C4-2B (cell line): ENCODE data around the gene ZNF346.
"Not testable (repeated sequence)": the region's sequence is repeated elsewhere in the genome, so short reads cannot be mapped to it uniquely, and the experiment has no call there.

Experiments used
- H3K27ac ChIP-seq: fragments of 450-650 bp; 2 replicates; pipeline ENCODE4 v1.5.1; 2017
- ZFX ChIP-seq: fragments of 450-650 bp; IDR thresholded peaks from 2 replicates; pipeline ENCODE4 v1.6.1; 2017
- TF ChIP-seq, protein P1 (sequence below): fragments of 450-650 bp; conservative IDR thresholded peaks from 2 replicates; pipeline ENCODE4 v1.5.1; 2017; ENCODE audit warnings: mild to moderate bottlenecking

The ZNF346 gene

DNA sequence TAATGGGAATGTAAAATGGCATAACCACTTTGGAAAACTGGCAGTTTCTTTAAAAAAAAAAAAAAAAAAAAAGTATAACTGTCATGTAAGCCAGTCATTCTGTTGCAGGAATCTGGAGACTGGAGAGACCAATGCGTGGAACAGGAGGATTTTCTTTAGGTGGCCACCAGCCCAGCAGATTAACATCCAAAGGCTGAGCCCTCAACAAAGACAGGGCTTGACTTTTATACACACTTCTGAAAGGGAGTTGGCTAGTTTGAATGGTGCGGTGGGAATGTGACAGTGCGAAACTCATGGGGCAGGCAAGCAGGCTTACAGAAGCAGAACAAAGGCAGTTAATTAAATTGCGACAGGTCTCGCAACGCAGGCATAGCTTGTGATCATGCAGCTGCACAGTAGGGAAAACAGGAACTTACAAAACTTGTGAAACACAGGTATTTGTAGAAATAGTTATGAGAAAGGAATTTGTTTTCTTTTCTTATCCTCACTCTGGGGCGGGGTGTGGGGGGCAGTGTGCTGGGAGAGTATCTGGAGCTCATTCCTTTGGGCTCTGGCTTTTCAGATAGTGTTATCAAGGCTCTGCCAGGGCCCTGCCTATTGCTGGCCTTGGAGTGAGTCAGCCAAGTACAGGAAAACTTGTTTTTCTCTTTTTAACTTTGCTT is 27.9 kb upstream of the ZNF346 start:
- no peak for TF ChIP-seq ZFX
- TF ChIP-seq, protein P1, sequence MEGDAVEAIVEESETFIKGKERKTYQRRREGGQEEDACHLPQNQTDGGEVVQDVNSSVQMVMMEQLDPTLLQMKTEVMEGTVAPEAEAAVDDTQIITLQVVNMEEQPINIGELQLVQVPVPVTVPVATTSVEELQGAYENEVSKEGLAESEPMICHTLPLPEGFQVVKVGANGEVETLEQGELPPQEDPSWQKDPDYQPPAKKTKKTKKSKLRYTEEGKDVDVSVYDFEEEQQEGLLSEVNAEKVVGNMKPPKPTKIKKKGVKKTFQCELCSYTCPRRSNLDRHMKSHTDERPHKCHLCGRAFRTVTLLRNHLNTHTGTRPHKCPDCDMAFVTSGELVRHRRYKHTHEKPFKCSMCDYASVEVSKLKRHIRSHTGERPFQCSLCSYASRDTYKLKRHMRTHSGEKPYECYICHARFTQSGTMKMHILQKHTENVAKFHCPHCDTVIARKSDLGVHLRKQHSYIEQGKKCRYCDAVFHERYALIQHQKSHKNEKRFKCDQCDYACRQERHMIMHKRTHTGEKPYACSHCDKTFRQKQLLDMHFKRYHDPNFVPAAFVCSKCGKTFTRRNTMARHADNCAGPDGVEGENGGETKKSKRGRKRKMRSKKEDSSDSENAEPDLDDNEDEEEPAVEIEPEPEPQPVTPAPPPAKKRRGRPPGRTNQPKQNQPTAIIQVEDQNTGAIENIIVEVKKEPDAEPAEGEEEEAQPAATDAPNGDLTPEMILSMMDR, result no peak

DNA sequence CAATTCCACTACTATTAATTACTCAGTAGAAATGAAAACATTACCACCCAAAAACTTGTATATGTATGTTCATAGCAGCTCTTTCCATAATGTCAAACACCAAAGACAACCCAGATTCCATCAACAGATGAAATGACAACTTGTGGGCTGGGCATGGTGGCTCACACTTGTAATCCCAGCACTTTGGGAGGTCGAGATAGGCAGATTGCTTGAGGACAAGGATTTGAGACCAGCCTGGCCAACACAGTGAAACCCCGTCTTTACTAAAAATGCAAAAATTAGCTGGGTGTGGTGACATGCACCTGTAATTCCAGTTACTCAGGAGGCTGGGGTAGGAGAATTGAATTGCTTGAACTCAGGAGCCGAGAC is 27.4 kb upstream of the ZNF346 start:
- no peak overlapping the region for H3K27ac ChIP-seq
- TF ChIP-seq, protein P1, result no peak
- no peak for TF ChIP-seq ZFX

More for the DNA sequence above, 27.9 kb upstream of the ZNF346 start:
- H3K27ac ChIP-seq, result no peak overlapping the region

DNA sequence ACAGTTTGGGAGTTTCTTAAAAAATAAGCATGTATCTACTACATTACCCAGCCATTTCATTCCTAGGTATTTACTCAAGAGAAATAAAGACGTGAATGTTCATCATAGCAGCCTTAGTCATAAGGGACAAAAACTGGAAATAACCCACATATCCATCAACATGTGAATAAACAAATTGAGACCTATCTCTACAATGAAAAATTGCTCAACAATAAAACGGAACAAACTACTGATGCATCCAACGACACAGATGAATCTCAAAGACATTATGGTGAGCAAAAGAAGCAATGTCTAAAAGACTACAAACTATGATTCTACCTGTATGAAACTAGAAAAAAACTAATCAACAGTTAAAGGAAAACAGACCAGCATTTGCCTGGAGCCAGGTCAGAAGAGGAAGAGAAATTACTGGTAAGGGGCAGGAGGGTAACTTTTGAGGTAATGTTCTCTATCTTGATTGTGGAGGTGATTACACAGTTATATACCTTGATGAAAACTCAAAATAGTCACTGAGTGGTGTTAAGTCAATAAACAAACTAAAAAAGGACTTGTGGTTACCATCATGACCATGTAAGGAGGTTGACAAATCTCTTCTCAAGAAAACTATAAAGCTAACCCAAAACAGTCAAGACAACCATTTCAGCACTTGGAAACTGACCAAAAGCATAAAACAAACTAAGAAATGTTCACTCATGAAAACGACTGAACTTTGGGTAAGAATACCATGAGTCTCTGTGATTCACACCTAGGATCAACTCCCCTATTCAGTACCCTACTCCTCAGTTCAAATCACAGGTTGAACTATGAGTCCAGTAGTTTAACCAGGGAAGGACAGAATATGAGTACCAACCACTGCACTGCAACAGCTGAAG is 26.4 kb upstream of the ZNF346 start:
- TF ChIP-seq, protein P1, result no peak
- no peak for TF ChIP-seq ZFX

DNA sequence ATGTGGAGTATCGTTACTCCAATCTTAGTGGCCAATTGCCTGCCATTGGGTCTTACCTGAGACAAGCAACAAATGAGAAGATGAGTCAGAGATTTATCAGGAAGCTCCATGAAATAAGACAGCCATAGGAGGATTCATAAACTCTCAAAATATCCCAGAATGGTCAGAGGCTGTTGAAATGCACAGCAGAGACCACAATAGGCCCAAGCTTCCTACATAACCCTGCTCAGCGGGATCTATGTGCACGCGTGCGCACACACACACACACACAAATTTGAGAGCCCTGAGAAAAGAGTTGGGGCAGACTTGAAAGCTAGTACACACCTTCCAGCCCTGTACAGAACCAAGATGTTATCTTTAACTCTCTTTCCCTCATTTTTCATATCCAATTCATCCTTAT is 25.7 kb upstream of the ZNF346 start:
- H3K27ac ChIP-seq, result no peak overlapping the region
- TF ChIP-seq, protein P1, result no peak
- no peak for TF ChIP-seq ZFX

More for the DNA sequence above, 26.4 kb upstream of the ZNF346 start:
- no peak overlapping the region for H3K27ac ChIP-seq

DNA sequence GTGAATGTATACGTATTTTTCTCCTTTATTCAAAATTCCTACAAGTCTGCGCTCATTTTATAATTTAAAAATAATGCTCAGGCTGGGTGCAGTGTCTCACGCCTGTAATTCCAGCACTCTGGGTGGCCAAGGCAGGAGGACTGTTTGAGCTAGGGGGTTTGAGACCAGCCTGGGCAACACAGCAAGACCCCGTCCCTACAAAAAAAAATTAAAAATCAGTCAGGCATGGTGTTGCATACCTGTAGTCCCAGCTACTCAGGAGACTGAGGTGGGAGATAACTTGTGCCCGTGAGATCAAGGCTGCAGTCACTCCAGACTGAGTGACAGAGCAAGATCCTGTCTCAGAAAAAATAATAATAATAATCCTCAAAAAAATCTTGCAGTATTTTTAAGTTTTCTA is 23.7 kb upstream of the ZNF346 start:
- H3K27ac ChIP-seq, result no peak overlapping the region
- TF ChIP-seq, protein P1, result no peak
- TF ChIP-seq ZFX, result no peak

DNA sequence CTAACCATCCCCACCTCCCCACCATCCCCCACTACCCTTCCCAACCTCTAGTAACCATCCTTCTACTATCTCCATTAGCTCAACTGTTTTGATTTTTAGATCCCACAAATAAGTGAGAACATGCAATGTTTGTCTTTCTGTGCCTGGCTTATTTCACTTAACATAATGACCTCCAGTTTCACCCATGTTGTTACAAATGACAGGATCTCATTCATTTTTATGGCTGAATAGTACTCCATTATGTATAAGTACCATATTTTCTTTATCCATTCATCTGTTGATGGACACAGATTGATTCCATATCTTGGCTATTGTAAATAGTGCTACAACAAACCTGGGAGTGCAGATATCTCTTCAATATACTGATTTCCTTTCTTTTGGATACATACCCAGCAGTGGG is 23.0 kb upstream of the ZNF346 start:
- H3K27ac ChIP-seq, result not testable (repeated sequence)

DNA sequence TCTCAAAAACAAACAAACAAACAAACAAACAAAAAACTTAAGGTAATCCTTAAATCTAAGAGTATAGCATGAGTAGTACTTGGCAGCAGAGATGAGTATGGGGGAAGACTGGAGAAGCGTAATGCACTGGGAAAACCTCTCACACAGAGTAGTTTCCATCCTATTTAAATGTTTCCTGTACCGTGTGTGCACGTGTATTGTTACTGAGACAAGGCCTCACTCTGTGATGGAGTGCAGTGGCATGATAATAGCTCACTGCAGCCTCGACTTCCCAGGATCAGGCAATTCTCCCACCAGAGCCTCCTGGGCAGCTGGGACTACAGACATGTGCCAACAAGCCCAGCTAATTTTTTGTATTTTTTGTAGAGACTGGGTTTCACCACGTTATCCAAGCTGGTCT is 18.8 kb upstream of the ZNF346 start:
- no peak overlapping the region for H3K27ac ChIP-seq
- TF ChIP-seq, protein P1, result no peak
- no peak for TF ChIP-seq ZFX
